ENCODE data around the gene HELQ. TPM values are rescaled to one million over a fixed set of nuclear protein-coding genes. Genes with fewer than 3 reads are reported as not detected.

The HELQ gene
- total RNA-seq, 5 donors from 2014 or later (not counting 1 experiment from before 2014, with no cell fraction given): 30.6 to 36.3 (median 34.9) TPM

- H3K9me3 ChIP-seq: no peaks in the 10 kb centered on the region
- WGBS (ENCODE audit: insufficient coverage): 100% methylated on average over 1 of the region's 2 CpGs
- ATAC-seq (replicated peaks in 1 of 4): no peak
- H3K4me1 ChIP-seq (ENCODE audit: control insufficient read depth in 1 of 2, extremely low read depth in 1 of 2, insufficient read depth in 2 of 2, low read length in 2 of 2): peaks cover 0 to 3% of the 10 kb centered on the region in 2 experiments
- ChIA-PET POLR2A (interaction anchor here in 1 of 2 donors (1.1 kb wide), 1 partner anchor 9 kb away, joined by 3 read pairs; no protein-coding TSS in a partner anchor), CTCF (interaction anchor here in 1 of 2 donors (0.7 kb wide), 2 partner anchors 180 to 425 kb away, joined by 5 read pairs; no protein-coding TSS in a partner anchor)
- Mint-ChIP-seq H3K36me3 (peaks cover 36% of the 10 kb centered on the region), H3K27ac (peak overlapping the region in 1 of 2 donors; percentile 34), H3K4me3 (no peak overlapping the region), H3K4me1 (peaks cover 21 to 32% (median 31%) of the 10 kb centered on the region in 3 donors), H3K9me3 (no peaks in the 10 kb centered on the region), H3K27me3 (no peaks in the 10 kb centered on the region)
- no peak overlapping the region for H3K27ac ChIP-seq (ENCODE audit: low read length)
- no peaks in the 10 kb centered on the region for H3K27me3 ChIP-seq (replicated peaks in 1 of 2; ENCODE audit: control insufficient read depth in 2 of 2, extremely low read depth in 1 of 2, insufficient read depth in 2 of 2, low read length in 1 of 2)
- H3K36me3 ChIP-seq (ENCODE audit: control insufficient read depth in 2 of 2, extremely low read depth in 1 of 2, insufficient read depth in 1 of 2, low read length in 1 of 2): peaks cover 8 to 42% of the 10 kb centered on the region in 2 donors
- DNase-seq: no peak
- H3K4me3 ChIP-seq (ENCODE audit: control insufficient read depth in 1 of 2, extremely low read depth in 1 of 2, low read length in 1 of 2): no peak overlapping the region
Observed at GRCh38 chr4:83449009-83449408, 6.6 kb downstream of the HELQ start.

DNA sequence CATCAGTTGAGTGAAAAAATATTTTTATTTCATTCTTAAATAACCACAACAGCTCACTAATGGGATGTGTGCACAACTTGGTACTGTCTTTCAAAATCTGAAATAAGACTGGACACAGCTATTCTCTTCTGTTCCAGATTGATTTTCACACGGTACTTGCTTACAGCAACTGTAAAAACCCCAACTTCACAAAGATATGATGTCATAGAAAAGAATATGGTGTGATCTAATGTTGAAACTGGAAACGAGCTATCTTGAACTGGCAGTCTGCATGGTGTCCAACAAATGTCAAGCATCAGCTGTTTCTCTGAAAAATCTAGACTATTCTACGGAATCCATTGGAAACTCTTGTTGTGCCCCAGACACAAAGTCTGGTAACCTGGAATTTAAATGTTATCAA is 14.7 kb downstream of the HELQ start:
- H3K27ac ChIP-seq (ENCODE audit: low read length): no peak overlapping the region
- ChIA-PET POLR2A (interaction anchor here (0.5 to 1.2 kb wide), 4 partner anchors 8 to 331 kb away, joined by 3 to 6 read pairs (median 4); no protein-coding TSS in a partner anchor), CTCF (interaction anchor here (0.5 to 0.8 kb wide), 4 partner anchors 20 to 156 kb away, joined by 3 to 4 read pairs (median 3); no protein-coding TSS in a partner anchor)
- 83% methylated on average over 1 of the region's 3 CpGs for WGBS (ENCODE audit: insufficient coverage)
- no peaks in the 10 kb centered on the region for H3K27me3 ChIP-seq (replicated peaks in 1 of 2; ENCODE audit: control insufficient read depth in 2 of 2, extremely low read depth in 1 of 2, insufficient read depth in 2 of 2, low read length in 1 of 2)
- Mint-ChIP-seq H3K27me3 (no peaks in the 10 kb centered on the region), H3K4me3 (no peak overlapping the region), H3K27ac (no peak overlapping the region), H3K36me3 (peaks cover 46% of the 10 kb centered on the region), H3K9me3 (no peaks in the 10 kb centered on the region), H3K4me1 (peaks cover 0 to 2% (median 1%) of the 10 kb centered on the region in 3 donors)
- H3K4me3 ChIP-seq (ENCODE audit: control insufficient read depth in 1 of 2, extremely low read depth in 1 of 2, low read length in 1 of 2): no peak overlapping the region
- H3K9me3 ChIP-seq: no peaks in the 10 kb centered on the region
- DNase-seq: no peak
- no peak for ATAC-seq (replicated peaks in 1 of 4)
- peaks cover 15 to 56% of the 10 kb centered on the region in 2 donors for H3K36me3 ChIP-seq (ENCODE audit: control insufficient read depth in 2 of 2, extremely low read depth in 1 of 2, insufficient read depth in 1 of 2, low read length in 1 of 2)
- H3K4me1 ChIP-seq (ENCODE audit: control insufficient read depth in 1 of 2, extremely low read depth in 1 of 2, insufficient read depth in 2 of 2, low read length in 2 of 2): no peaks in the 10 kb centered on the region

GRCh38 chr4:83440148-83440814 is 15.3 kb downstream of the HELQ start:
- ChIA-PET CTCF (interaction anchor here (0.5 to 0.8 kb wide), 3 partner anchors 10 to 155 kb away, joined by 3 read pairs; no protein-coding TSS in a partner anchor), POLR2A (interaction anchor here in 1 of 2 donors (1.2 kb wide), 1 partner anchor 9 kb away, joined by 3 read pairs; no protein-coding TSS in a partner anchor)
- H3K4me1 Mint-ChIP-seq: peaks cover 4 to 5% (median 4%) of the 10 kb centered on the region in 3 donors
- no peaks in the 10 kb centered on the region for H3K9me3 Mint-ChIP-seq
- no peak overlapping the region for H3K4me3 Mint-ChIP-seq
- no peaks in the 10 kb centered on the region for H3K4me1 ChIP-seq (ENCODE audit: control insufficient read depth in 1 of 2, extremely low read depth in 1 of 2, insufficient read depth in 2 of 2, low read length in 2 of 2)
- no peak for DNase-seq
- H3K27me3 ChIP-seq (replicated peaks in 1 of 2; ENCODE audit: control insufficient read depth in 2 of 2, extremely low read depth in 1 of 2, insufficient read depth in 2 of 2, low read length in 1 of 2): no peaks in the 10 kb centered on the region
- H3K4me3 ChIP-seq (ENCODE audit: control insufficient read depth in 1 of 2, extremely low read depth in 1 of 2, low read length in 1 of 2): no peak overlapping the region
- no peak for ATAC-seq (replicated peaks in 1 of 4)
- H3K36me3 ChIP-seq (ENCODE audit: control insufficient read depth in 2 of 2, extremely low read depth in 1 of 2, insufficient read depth in 1 of 2, low read length in 1 of 2): peaks cover 13 to 51% of the 10 kb centered on the region in 2 donors
- peaks cover 50% of the 10 kb centered on the region for H3K36me3 Mint-ChIP-seq
- H3K27ac ChIP-seq (ENCODE audit: low read length): no peak overlapping the region
- H3K27ac Mint-ChIP-seq: no peak overlapping the region
- no peaks in the 10 kb centered on the region for H3K27me3 Mint-ChIP-seq
- no peaks in the 10 kb centered on the region for H3K9me3 ChIP-seq
- no CpG with 5 or more reads among the region's 1 CpG for WGBS (ENCODE audit: insufficient coverage)

DNA sequence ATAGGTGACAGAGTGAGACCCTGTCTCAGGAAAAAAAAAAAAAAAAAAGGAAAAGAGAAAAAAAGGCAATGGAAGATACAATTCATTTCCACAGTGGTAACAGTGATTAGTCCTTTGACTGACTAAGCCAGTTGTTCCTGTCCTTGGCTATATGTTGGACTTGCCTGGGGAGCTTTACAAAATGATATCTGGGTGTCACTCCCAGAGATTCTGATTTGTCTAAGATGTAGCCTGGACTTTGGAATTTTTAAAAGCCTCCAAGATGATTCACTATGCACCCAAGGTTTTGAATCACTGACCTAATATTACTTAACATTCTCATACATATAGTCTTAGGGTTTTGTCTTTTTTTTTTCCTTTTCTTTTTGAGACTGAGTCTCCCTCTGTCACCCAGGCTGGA is 16.9 kb downstream of the HELQ start:
- H3K9me3 Mint-ChIP-seq: no peaks in the 10 kb centered on the region
- ATAC-seq (replicated peaks in 1 of 4): no peak
- no peak overlapping the region for H3K27ac ChIP-seq (ENCODE audit: low read length)
- CTCF ChIA-PET: interaction anchor here in 1 of 2 donors (0.7 to 0.9 kb wide), 2 partner anchors 19 to 1057 kb away, joined by 3 to 5 read pairs; no protein-coding TSS in a partner anchor
- H3K4me3 Mint-ChIP-seq: no peak overlapping the region
- no peaks in the 10 kb centered on the region for H3K27me3 ChIP-seq (replicated peaks in 1 of 2; ENCODE audit: control insufficient read depth in 2 of 2, extremely low read depth in 1 of 2, insufficient read depth in 2 of 2, low read length in 1 of 2)
- H3K4me3 ChIP-seq (ENCODE audit: control insufficient read depth in 1 of 2, extremely low read depth in 1 of 2, low read length in 1 of 2): no peak overlapping the region
- no peaks in the 10 kb centered on the region for H3K27me3 Mint-ChIP-seq
- H3K4me1 ChIP-seq (ENCODE audit: control insufficient read depth in 1 of 2, extremely low read depth in 1 of 2, insufficient read depth in 2 of 2, low read length in 2 of 2): no peaks in the 10 kb centered on the region
- POLR2A ChIA-PET: interaction anchor here in 1 of 2 donors (0.7 kb wide), 1 partner anchor 384 kb away, joined by 4 read pairs; no protein-coding TSS in a partner anchor
- peaks cover 4 to 7% (median 5%) of the 10 kb centered on the region in 3 donors for H3K4me1 Mint-ChIP-seq
- H3K27ac Mint-ChIP-seq: no peak overlapping the region
- H3K36me3 ChIP-seq (ENCODE audit: control insufficient read depth in 2 of 2, extremely low read depth in 1 of 2, insufficient read depth in 1 of 2, low read length in 1 of 2): peaks cover 4 to 49% of the 10 kb centered on the region in 2 donors
- no peak for DNase-seq
- H3K9me3 ChIP-seq: no peaks in the 10 kb centered on the region
- H3K36me3 Mint-ChIP-seq: peaks cover 48% of the 10 kb centered on the region

- DNase-seq (no peak), ATAC-seq (replicated peaks in 1 of 4) (no peak)
- 100% methylated on average over 1 of the region's 4 CpGs for WGBS (ENCODE audit: insufficient coverage)
- Mint-ChIP-seq H3K27ac (no peak overlapping the region), H3K4me3 (no peak overlapping the region), H3K36me3 (peaks cover 45% of the 10 kb centered on the region), H3K4me1 (peaks cover 4 to 7% (median 7%) of the 10 kb centered on the region in 3 donors), H3K27me3 (no peaks in the 10 kb centered on the region), H3K9me3 (no peaks in the 10 kb centered on the region)
- Histone ChIP-seq H3K4me1 (ENCODE audit: control insufficient read depth in 1 of 2, extremely low read depth in 1 of 2, insufficient read depth in 2 of 2, low read length in 2 of 2) (no peaks in the 10 kb centered on the region), H3K27ac (ENCODE audit: low read length) (no peak overlapping the region), H3K9me3 (no peaks in the 10 kb centered on the region), H3K36me3 (ENCODE audit: control insufficient read depth in 2 of 2, extremely low read depth in 1 of 2, insufficient read depth in 1 of 2, low read length in 1 of 2) (peaks cover 2 to 39% of the 10 kb centered on the region in 2 donors), H3K27me3 (replicated peaks in 1 of 2; ENCODE audit: control insufficient read depth in 2 of 2, extremely low read depth in 1 of 2, insufficient read depth in 2 of 2, low read length in 1 of 2) (no peaks in the 10 kb centered on the region), H3K4me3 (ENCODE audit: control insufficient read depth in 1 of 2, extremely low read depth in 1 of 2, low read length in 1 of 2) (no peak overlapping the region)
- POLR2A ChIA-PET: interaction anchor here (0.6 kb wide), 2 partner anchors 606 to 1150 kb away, joined by 9 to 16 read pairs; no protein-coding TSS in a partner anchor
- CTCF ChIA-PET: no interaction called here
Observed at GRCh38 chr4:83436680-83437079, 18.9 kb downstream of the HELQ start.

- H3K4me3 ChIP-seq (ENCODE audit: control insufficient read depth in 1 of 2, extremely low read depth in 1 of 2, low read length in 1 of 2): no peak overlapping the region
- DNase-seq (no peak), ATAC-seq (replicated peaks in 1 of 4) (no peak)
- H3K4me1 ChIP-seq (ENCODE audit: control insufficient read depth in 1 of 2, extremely low read depth in 1 of 2, insufficient read depth in 2 of 2, low read length in 2 of 2): peaks cover 0 to 3% of the 10 kb centered on the region in 2 experiments
- Mint-ChIP-seq H3K4me1 (peaks cover 7 to 8% (median 8%) of the 10 kb centered on the region in 3 donors), H3K9me3 (no peaks in the 10 kb centered on the region), H3K4me3 (no peak overlapping the region), H3K27ac (no peak overlapping the region), H3K27me3 (no peaks in the 10 kb centered on the region), H3K36me3 (peaks cover 37% of the 10 kb centered on the region)
- ChIA-PET POLR2A (no interaction called here), CTCF (no interaction called here)
- H3K36me3 ChIP-seq (ENCODE audit: control insufficient read depth in 2 of 2, extremely low read depth in 1 of 2, insufficient read depth in 1 of 2, low read length in 1 of 2): peaks cover 0 to 46% of the 10 kb centered on the region in 2 donors
- no CpG with 5 or more reads among the region's 1 CpG for WGBS (ENCODE audit: insufficient coverage)
- no peaks in the 10 kb centered on the region for H3K27me3 ChIP-seq (replicated peaks in 1 of 2; ENCODE audit: control insufficient read depth in 2 of 2, extremely low read depth in 1 of 2, insufficient read depth in 2 of 2, low read length in 1 of 2)
- H3K9me3 ChIP-seq: no peaks in the 10 kb centered on the region
- no peak overlapping the region for H3K27ac ChIP-seq (ENCODE audit: low read length)
Observed at GRCh38 chr4:83431200-83431599, 24.4 kb downstream of the HELQ start.
